ENCODE measurements around the gene PLEKHA1.

PLEKHA1 gene

GRCh38 chr10:122379041-122379440, 4.5 kb downstream of the PLEKHA1 start:
- TF ChIP-seq CTCF (IDR thresholded peaks at IDR 0.05) (no peak), ZFX (IDR thresholded peaks at IDR 0.05; ENCODE audit: borderline replicate concordance) (no peak)
- no peak overlapping the region for H3K27ac ChIP-seq

- TF ChIP-seq ZFX (IDR thresholded peaks at IDR 0.05; ENCODE audit: borderline replicate concordance) (no peak), CTCF (IDR thresholded peaks at IDR 0.05) (no peak)
- H3K27ac ChIP-seq: no peak overlapping the region
Observed at GRCh38 chr10:122379537-122379936, 5.0 kb downstream of the PLEKHA1 start.

- no peak overlapping the region for H3K27ac ChIP-seq
- no peak for TF ChIP-seq ZFX (IDR thresholded peaks at IDR 0.05; ENCODE audit: borderline replicate concordance)
- TF ChIP-seq CTCF (IDR thresholded peaks at IDR 0.05): no peak
Observed at GRCh38 chr10:122380703-122381102, 6.2 kb downstream of the PLEKHA1 start.

- no peak for TF ChIP-seq ZFX (IDR thresholded peaks at IDR 0.05; ENCODE audit: borderline replicate concordance)
- TF ChIP-seq CTCF (IDR thresholded peaks at IDR 0.05): no peak
- H3K27ac ChIP-seq: no peak overlapping the region
Observed at GRCh38 chr10:122381680-122382079, 7.2 kb downstream of the PLEKHA1 start.

GRCh38 chr10:122386514-122386913, 12.0 kb downstream of the PLEKHA1 start:
- no peak for TF ChIP-seq CTCF (IDR thresholded peaks at IDR 0.05)
- TF ChIP-seq ZFX (IDR thresholded peaks at IDR 0.05; ENCODE audit: borderline replicate concordance): no peak
- H3K27ac ChIP-seq: no peak overlapping the region

- TF ChIP-seq CTCF (IDR thresholded peaks at IDR 0.05) (no peak), ZFX (IDR thresholded peaks at IDR 0.05; ENCODE audit: borderline replicate concordance) (no peak)
- H3K27ac ChIP-seq: no peak overlapping the region
Observed at GRCh38 chr10:122387572-122387971, 13.1 kb downstream of the PLEKHA1 start.

- no peak for TF ChIP-seq CTCF (IDR thresholded peaks at IDR 0.05)
- TF ChIP-seq ZFX (IDR thresholded peaks at IDR 0.05; ENCODE audit: borderline replicate concordance): no peak
- H3K27ac ChIP-seq: no peak overlapping the region
Observed at GRCh38 chr10:122388287-122388997, 13.9 kb downstream of the PLEKHA1 start.
